Measurements from ENCODE around the gene ARPC2.

Gene ARPC2

DNA sequence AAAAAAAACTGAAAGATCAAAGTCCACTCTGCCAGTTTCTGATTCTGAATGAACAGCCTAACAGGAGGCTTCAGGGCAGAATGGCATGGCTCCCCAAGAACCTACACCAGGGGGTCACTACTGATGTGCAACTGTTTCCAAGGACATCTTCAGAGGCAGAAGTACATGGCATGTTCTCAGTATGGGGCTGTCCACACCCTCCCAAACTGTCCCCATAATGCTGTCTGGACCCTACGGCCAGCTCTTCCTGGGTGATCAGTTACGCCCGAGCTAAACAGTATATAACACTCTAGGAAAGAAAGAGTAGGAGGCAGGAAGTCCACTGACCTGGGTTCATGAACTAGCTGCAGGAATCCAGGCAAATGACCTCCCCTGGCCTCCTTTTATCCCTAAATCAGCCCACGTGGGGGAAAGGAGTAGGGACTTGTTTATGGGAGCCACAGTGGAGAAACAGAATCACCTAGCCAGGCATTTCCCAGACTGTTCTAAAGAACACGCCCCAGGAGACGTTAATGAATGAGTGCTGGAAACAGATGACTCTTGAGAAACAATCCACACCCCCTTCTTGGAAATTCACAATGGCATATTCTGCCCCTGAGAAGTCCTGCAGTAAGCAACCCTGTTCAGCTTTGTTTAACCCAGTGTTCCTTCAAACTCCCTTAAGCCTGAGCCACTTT, 72.8 kb downstream of the ARPC2 start:
- DNase-seq (ENCODE audit: low read depth in 1 of 2, low spot score in 1 of 2) = no peak

DNA sequence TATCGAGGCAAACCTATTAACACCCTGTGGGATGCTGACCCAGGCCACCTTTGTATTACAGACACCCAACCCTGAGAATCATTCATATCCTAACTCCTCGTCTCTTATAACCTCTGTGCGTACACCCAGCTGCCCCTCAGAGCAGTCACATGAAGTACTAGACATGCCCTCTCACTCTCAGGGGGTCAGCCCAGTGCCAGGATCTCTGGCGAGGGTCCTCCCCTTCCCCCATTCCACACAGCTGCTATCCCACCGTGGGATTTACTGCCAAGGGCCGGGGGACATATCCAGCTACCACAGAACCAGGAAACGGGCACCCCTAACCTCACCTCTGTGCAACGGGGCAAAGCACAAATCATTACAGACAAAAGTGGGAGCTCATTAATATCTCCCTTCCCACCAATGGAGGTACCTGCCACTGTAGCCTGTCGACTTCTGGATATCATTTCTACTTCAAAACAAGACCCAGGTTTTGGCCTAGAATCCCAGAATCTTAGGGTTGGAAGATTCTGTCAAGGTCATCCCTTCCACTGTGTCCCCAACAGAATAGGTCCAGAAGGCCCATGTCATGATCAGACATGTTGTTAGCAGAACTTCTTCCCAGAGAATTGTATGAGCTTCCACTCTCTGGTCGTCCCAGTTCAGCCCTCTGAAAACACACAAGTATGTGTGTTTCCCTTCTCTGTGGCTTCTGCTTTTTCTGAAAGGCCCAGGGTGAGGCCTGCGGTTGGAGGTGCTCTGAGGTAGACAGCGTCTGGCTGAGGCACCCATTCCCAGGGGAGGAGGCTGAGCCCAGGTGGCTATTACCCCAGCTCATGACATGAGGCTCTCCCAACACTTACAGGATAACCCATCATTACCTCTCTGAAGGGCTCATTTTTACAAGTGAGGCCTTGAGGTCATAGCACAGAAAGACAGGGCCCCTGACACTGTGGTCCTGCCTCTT, 73.6 kb downstream of the ARPC2 start:
- DNase-seq (ENCODE audit: low read depth in 1 of 2, low spot score in 1 of 2) = no peak

DNA sequence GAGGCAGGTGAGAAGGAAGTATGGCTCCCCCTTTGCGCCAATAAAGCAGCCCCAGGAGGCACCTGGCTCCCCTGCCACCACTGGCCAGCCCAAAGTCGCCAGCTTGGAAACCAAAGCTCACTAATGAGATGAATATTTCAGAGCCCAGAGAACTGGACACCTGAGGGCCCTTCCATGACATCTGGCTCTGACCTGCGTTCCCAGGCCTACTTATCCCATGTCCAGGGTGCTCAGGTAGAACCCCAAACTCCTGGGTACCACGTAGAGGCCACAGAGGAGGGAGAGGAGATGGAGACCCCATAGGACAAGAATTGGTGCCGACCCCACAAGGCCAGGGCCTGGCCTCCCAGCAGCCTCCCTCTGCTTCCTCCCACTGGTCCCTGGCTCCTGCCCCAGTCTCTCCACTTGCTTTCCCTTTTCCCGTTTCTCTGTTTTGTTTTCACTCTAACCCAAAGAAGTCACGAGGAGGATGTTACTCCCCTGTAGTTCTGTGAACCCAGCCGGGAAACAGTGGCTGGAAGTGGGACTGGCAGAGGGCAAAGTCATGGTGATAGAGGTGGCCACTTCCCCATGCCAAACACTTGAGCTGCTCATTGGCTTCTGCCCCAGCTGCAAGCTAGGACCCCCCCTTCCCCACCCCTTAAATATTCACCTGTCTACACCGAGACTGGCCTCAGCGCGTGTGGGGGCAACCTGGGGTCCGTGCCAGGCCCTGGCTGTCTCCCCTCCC, 74.5 kb downstream of the ARPC2 start:
- DNase-seq (ENCODE audit: low read depth in 1 of 2, low spot score in 1 of 2) = no peak

DNA sequence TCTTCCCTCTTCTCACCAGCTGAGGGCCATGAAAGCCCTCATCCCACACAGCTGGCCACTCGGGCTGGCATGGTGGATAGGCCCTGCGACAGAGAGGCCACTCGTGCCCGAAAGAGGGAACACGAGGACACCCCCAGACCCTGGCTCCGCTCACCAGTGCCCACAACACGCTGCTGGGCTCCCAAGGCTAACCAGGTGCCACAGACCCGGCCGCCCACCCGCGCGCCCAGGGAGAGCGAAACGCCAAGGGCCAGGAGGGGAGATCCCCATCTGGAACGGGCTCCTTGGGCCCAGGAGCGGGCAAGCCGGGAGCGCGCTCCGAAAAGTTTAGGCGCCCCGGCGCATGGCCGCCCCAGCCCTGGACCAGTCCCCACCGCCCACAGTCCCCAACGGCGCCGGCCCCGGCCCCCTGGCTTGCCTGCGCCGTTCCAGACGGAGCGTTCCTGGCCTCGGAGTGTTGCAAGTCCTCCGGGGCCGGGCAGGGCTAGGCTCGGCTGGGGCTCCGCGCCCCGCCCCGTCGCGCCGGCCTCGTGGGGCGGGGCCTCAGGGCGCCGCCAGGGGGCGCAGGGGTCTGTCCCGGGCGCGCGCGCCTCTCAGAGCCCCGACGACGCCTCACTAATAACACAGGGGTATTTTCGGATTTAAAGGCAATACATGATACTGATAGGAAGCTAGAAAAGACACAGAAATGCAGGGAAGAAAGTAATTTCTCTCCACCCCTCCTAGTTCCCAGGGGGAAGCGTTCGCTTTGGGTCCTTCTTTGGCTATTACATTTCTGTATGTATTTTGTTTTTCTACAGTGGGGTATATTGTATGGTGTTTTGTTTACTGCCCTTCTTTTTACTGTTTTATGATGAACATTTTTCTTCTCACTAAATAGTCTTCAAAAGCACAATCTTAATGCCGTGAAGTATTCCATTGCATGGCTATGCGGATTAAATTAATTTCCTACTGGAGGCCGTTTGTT, 75.3 kb downstream of the ARPC2 start, which contains the start of gene TMBIM1:
TMBIM1 (minus strand) TSS at position 456 of the 967 bp plus-strand sequence. CDS start 10,362 bp downstream, outside the sequence.
- peak; percentile 57 to 58 for DNase-seq (ENCODE audit: low read depth in 1 of 2, low spot score in 1 of 2)

DNA sequence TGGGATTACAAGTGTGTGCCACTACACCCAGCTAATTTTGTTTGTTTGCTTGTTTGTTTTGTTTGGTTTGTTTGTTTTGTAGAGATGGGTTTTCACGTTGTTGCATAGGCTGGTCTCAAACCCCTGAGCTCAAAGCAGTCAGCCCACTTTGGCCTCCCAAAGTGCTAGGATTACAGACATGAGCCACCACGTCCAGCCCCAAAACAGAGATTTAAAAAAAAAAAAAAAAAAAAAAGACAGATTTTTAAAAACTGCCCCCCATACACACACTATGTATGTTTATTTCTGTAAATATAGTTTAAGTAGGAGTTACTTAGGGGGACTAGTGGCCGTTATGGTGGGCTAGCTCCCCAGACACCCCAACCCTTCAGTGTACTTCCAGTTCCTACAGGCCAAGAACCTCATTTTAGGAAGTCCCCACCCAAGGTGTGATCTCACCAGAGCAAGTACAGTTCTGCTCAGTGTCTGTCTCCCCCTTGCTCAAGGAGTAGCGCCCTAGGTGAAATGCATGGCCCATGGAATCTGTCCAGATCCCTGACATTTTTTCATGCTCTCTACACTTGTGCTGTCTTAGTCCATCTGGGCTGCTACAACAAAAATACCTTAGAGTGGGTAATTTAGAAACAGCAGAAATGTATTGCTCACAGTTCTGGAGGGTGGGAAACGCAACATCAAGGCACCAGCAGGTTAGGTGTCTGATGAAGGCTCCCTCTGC, 76.9 kb downstream of the ARPC2 start:
- DNase-seq (ENCODE audit: low read depth in 1 of 2, low spot score in 1 of 2) = no peak

DNA sequence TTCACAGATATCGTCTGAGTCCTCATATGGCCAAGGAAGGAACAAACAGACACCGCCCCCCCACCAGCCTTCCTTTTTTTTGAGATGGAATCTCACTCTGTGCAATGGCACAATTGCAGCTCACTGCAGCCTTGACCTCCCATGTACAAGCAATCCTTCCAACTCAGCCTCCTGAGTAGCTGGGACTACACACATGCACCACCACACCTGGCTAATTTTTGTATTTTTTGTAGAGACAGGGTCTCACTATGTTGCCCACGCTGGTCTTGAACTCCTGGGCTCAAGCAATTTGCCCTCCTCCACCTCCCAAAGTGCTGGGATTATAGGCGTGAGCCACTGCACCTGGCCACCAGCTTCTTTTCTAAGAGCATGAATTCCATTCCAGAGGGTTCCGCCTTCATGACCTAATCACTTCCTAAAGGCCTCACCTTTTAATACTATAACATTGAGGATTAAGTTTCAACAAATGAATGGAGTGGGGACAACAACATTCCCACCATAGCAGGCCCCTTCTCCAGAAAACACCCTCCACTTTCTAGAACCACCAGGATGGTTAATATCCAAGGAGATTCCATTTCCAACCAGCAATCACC, 77.5 kb downstream of the ARPC2 start:
- no peak for DNase-seq (ENCODE audit: low read depth in 1 of 2, low spot score in 1 of 2)

DNA sequence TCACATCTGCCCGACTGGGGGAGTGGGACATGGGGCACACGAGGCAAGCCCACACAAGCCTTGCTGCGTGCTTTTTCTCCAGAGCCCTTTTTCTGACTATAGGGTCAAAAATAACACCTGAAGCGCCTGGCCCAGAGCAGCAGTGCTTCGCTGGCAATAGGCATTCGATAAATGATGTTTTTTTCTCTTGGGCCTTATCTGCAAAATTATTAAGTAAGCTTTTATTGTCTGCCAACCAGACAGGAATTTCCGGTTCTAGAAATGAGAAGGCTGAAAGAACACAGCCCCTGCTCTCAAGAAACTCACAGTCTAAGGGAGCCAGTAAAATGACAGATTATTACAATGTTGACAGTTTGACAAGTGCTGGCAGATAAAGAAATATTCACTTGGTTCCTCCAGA, 78.0 kb downstream of the ARPC2 start:
- no peak for DNase-seq (ENCODE audit: low read depth in 1 of 2, low spot score in 1 of 2)

DNA sequence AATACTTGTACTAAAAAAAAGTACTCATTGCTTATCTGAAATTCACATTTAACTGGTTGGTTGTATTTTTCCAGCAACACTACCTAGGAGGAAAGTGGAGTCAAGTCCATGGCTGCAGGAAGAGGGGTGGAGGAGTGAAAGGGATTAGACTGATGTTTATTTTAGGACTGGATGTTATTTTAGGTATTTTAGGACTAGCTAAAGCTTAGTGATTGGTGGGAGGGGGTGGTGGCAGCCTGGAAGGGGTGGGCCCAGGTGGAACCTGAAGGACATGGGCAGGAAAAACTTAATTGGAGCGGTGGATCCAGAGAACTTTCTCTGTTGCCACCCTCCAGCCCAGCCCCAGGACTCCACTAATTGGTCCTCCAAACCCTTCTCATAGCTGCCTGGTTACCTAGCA, 79.2 kb downstream of the ARPC2 start:
- no peak for DNase-seq (ENCODE audit: low read depth in 1 of 2, low spot score in 1 of 2)

DNA sequence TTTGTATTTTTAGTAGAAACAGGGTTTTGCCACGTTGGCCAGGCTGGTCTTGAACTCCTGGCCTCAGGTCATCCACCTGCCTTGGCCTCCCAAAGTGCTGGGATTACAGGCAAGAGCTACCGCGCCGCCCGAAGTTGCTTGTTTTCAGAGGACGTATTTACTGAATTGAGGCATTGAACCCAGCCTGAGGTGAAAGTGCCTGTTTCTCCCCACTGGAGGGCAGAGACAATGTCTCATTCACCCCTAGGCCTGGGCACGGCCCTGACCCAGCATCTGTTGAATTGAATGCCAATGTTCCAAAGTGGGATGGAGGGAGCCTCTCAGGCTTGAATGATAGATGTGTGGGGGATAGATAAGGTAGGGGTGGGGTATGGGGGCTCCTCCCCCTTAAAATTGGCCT, 79.9 kb downstream of the ARPC2 start:
- DNase-seq (ENCODE audit: low read depth in 1 of 2, low spot score in 1 of 2) = no peak

DNA sequence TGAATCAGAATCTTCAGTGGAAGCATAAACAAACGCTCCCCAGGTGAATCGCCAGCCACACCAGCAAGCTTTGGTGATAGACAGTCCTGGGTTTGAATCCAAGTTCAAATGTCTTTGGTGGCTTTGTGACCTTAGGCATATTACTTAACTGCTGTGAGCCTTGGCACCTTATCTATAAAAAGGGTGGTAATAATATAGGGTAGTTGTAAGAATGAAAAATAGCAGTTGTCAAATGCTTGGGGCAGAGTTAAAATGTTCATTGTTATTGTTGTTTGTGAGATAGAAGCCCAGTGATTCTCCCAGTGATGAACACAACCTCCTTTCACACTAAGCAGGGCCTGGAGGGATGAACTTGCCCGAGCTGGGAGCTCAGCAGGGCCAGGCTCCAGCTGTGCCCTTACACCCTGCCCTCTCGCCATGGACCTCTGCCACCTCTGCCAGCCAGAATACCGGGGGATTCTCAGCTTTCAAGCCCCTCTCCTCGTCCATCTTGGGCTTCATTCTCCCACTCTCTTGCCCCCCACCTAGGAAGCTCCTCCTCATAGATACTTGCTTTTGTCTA, 81.4 kb downstream of the ARPC2 start:
- no peak for DNase-seq (ENCODE audit: low read depth in 1 of 2, low spot score in 1 of 2)

DNA sequence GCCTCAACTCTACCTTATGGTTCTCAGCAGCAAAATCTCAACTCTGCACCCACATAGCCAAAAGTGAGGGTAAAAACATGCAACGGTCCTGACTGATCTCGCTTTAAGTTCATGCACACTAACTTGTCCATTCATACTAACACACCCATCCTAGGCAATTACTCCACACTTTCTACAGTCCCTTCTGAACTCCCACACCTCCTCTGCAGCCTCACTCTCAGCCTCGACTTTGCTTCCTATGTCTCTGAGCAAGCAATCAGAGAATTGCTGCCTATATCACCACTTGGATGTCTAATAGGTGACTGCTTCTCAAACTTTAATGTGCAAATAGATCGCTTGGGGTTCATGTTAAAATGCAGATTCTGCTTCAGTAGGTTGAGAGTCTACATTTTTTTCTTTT, 83.2 kb downstream of the ARPC2 start:
- DNase-seq (ENCODE audit: low read depth in 1 of 2, low spot score in 1 of 2) = no peak

DNA sequence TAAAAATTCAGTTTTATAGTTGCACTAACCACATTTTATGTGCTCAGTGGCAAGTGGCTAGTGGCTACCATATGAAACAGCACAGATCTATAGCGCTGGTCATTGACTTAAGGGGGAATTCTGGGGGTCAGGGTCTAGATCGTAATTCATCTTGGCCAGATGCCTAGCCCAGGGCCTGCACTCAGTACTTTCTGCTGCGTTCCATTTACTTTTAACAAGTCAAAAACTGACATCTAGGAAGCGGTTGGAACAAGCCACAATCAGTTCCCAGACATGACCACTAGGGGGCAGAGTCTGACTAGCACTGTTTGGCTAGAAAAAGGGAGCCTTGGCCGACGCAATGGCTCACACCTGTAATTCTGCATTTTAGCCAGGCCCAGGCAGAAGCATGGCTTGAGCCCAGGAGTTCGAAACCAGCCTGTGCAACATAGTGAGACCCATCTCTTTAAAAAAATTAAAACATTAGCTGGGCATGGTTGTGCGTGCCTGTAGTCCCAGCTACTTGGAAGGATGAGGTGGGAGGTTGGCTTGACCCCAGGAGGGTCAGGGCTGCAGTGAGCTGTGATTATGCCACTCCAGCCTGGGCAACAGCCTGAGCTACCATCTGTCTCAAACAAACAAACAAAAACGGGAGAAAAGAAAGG, 84.3 kb downstream of the ARPC2 start:
- DNase-seq (ENCODE audit: low read depth in 1 of 2, low spot score in 1 of 2) = peak; percentile 74 to 90

All from activated CD4-positive, alpha-beta T cell treated with anti-CD3 and anti-CD28 coated beads, Interleukin-2, amount 50 U/mL, for 24 hours (primary cell).